GM19438 (cell line): ENCODE results near the gene CLTCL1.
"Not testable (repeated sequence)": the region's sequence is repeated elsewhere in the genome, so short reads cannot be mapped to it uniquely, and the experiment has no call there.

Experiments used
- ATAC-seq: cut with Tn5 transposase; IDR thresholded peaks from one replicate; pipeline ENCODE4 v1.9.1; 2021; ENCODE audit warnings: low read depth; ENCODE audit not compliant: unreplicated experiment

The CLTCL1 gene

DNA sequence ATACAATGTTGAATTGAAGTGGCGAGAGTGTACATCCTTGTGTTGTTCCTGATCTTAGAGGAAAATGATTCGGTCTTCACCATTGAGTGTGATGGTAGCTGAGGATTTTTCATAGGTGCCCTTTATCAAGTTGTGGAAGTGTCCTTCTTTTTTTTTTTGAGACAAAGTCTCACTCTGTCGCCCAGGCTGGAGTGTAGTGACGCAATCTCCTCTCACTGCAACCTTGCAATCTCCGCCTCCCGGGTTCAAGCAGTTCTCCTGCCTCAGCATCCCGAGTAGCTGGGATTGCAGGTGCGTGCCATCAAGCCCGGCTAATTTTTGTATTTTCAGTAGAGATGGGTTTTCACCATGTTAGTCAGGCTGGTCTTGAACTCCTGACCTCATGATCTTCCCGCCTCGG is 132.9 kb downstream of the CLTCL1 start:
- ATAC-seq: not testable (repeated sequence)

DNA sequence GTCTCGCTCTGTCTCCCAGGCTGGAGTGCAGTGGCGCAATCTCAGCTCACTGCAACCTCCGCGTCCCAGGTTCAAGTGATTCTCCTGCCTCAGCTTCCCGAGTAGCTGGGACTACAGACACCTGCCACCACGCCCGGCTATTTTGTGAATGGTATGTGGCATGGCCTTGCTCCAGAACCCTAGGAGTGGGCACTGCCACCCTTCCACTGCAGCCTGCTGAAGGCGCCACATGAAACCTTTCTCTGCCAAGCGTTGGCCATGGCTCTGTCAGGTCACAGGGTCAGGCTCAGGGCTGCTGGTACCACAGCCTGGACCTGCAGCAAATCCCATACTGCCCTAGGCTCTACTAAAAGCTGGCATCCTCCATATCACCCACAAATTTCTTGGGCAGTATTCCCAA is 135.4 kb downstream of the CLTCL1 start:
- not testable (repeated sequence) for ATAC-seq

DNA sequence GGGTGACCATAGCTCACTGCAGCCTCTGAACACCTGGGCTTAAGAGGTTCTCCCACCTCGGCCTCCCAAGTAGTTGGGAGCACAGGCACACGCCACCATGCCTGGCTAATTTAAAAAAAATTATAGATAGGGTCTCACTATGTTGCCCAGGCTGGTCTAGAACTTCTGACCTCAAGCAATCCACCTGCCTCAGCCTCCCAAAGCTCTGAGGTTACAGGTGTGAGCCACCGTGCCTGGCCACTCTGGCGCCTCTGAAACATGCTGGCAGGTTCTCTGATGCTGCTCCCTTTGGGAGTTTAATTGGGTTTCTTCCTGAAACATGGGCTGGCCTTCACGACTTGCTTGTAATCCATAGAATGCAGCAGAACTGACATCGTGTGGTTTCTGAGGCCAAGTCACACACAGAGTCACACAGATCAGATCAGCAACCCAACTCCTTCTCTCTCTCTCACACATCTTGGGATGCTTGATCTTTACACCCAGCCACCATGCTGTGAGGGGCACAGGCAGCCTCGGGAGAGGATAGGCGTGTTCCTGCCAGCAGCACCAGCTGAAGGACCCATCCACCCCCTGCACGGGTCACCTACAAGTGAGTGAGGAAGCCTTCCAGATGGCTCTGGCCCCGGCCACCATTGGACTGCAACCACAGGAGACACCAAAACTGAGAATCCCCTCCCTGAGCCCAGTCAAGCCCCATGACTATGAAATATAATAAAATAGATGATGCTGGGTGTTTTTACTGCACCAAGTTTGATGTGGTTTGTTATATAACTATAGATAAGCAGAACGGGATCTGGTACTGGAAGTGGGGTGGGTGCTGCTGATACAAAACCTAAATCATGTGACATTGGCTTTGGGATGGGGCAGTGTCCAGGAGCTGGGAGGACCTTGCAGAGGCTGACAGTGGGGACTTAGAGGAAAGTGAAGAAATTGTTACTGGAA is 138.3 kb downstream of the CLTCL1 start:
- no peak for ATAC-seq

- no peak for ATAC-seq
These were observed 140.0 kb downstream of the CLTCL1 start for GRCh38 chr22:19151329-19152191.

DNA sequence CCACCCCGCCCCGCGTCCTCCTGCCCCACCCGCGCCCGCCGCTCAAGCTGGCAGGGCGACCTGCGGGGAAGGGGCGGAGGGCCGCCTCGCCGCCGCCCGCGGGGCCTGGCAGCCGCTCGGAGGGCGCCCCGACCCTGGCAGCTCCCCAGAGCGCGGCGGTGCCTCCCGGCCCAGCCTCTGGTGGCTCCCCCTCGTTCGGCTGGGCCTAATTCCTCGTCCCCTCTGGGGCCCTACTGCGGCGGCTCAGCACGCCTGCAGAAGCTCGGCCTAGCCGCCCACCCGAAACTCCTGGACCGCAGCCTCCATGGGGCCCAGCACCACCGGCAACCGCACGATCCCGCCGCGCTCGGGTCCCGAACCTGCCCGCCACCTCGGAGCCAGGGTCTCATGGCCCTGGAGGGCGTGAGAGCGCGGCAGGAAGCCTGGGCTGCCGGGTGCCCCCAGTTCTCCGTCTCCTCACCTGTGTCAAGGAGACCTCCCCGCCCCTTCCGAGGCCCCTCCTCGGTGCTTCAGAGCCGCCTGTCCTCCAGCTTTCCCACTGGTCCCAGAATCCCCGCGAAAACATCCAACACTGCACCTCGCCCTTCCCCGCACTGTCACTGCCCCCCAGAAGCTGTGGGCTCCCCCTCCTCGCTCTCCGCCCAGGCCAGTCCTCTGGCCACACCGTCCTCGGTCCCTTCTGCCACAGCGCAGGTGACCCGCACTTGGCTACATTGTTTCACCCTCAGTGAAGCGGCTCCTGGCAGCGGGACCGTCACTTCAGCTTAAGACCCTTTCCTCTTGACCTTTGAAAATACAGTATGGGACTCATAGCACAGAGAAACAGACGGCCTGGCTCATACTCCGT is 140.8 kb downstream of the CLTCL1 start:
- no peak for ATAC-seq

DNA sequence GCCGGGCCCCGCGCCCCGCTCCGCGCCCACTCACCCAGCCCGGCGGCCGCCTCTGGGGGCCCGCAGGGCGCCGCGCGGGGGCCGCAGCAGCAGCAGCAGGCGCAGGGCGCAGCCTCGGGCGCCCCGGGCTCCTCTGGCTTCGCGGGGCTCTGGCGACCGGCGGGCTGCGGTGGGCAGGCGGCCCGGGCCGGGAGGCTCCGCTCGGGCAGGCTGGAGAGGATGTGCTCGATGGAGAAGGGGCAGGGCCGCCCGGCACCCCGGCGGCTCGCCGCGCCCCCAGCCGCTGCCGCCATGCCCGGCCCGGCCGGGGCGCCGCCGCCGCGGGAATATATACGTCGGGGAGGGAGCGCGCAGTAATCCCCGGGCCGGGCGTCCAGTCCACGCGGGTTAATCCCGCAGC is 141.5 kb downstream of the CLTCL1 start, which contains the start of gene GSC2:
Gene GSC2 (minus strand): TSS at position 302 of the 400 bp plus-strand sequence. CDS start 9 bp downstream, at position 293.
- no peak for ATAC-seq

DNA sequence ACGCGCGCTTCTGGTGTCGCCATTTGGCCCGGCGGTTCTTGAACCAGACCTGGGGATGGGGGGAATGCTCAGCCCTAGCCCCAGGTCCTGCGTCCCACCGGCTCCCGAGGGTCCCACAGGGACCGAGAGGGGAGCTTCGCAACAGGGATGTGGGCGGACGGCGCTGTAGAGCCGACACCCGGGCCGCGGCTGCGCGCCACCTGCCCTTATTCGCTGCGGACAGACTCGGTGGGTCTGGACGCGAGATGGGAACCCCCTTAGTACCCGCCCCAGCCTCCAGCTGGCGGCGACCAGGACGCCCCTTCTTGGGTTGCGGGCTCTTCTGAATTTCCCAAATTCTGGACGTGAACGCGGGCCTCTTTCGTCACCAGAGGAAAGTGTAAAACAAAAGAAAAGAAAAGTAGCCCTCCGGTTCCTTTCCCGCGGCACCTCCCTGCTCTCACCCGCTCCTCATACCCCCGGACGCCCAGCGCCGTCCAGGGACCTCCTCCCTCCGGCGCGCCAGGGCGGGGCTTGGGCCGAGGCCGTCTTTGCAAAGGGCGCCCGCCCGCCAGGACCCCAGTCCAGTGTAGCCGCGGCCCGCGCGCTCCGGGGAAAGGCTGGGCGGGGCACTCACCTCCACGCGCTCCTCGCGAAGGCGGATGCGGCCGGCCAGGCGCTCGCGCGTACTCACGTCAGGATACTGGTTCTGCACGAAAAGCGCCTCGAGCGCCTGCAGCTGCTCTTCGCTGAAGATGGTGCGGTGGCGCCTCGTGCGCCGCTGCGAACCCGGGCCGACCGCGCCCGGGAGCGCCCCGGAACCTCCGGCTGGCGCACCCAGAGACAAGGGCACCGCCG is 142.3 kb downstream of the CLTCL1 start:
- no peak for ATAC-seq

- ATAC-seq: no peak
These were observed 143.0 kb downstream of the CLTCL1 start for GRCh38 chr22:19148417-19149046.

DNA sequence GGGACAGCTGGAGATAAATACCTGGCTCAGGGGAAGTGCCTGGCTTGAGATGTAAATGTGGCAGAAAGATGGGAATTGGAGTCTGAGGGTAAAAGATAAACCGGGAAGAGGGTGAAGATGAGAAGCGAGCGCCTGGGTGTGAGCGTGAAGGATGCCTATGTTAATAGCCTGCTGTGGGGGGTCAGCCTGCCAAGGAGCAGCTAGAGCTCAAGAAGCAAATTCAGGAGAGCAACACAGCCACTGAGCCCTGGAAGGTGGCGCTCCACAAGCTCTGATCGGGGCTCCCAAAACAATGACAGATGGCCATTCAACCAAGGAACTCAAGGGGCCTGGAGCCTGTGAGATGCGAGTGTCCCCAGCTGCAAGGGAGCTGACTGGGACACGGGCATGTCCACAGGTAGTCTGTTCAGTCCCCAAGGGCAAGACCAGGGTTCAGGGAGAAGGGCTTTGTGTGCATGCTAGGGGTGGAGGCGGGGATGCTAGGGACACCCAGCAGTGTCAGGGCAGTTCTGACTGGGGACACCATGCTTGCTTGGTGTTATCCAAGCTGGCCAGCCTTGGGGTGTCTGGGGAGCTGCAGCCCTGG is 144.2 kb downstream of the CLTCL1 start:
- ATAC-seq: no peak

DNA sequence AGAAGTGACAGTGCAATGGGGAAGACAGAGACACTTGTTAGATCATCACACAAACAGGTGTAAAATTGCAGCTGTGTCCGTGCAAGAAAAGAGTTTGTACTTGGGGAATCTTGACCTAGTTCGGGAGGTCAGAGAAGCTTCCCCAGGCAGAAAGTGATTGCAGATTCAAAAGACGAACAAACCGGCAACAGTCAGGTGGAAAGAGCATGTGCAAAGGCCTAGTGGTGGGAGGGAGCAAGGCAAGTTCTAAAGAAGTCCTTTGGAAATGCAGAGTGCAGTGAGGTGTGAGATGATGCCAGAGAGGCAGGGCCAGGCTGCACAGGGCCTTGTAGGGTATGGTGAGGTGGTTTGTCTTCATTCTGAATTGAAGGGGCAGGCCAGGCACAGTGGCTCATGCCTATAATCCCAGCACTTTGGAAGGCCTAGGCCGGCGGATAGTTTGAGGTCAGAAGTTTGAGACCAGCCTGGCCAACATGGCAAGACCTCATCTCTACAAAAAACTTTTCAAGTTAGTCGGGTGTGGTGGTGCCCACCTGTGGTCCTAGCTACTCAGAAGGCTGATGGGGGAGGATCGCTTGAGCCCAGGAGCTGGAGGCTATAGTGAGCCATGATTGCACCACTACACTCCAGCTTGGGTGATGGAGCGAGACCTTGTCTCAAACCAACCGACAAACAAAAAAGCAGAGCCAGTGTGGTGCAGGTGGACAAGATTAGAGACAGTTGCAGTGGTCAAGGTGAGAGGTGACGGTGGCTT is 145.1 kb downstream of the CLTCL1 start:
- no peak for ATAC-seq

GRCh38 chr22:19143967-19144400 is 147.5 kb downstream of the CLTCL1 start:
- ATAC-seq: peak; percentile 8

GRCh38 chr22:19143212-19143611 is 148.3 kb downstream of the CLTCL1 start:
- ATAC-seq: no peak

DNA sequence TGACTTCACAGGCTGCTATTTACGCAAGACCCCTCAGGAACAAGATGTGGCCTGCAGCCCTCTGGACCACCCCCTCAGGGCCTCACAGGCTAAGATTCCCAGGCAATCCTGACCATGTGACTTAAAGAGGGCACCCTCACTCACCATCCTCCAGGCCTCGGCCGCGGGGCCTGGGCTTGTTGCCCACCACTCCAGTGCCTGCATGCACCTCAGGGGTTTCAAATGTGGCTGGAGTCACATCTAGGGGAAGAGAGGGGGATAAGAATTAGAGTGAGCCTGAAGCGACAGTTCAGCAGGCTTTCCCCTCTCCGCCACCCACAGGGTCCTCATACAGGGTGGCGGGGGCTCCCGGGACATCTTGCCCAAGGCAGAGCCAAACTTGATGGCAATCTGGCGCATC is 149.1 kb downstream of the CLTCL1 start:
- ATAC-seq: no peak

GRCh38 chr22:19139974-19140373 is 151.5 kb downstream of the CLTCL1 start:
- ATAC-seq: no peak

GRCh38 chr22:19139001-19139356 is 152.5 kb downstream of the CLTCL1 start:
- ATAC-seq: no peak

- no peak for ATAC-seq
These were observed 153.1 kb downstream of the CLTCL1 start for GRCh38 chr22:19138217-19139000.
